Stimulated activated CD8-positive, alpha-beta memory T cell treated with anti-CD3 and anti-CD28 coated beads, Interleukin-7, amount 100 ng/mL, for 1 hour (primary cell): Measurements from ENCODE around the gene DAP.

ENCODE experiments used
- DNase-seq, 2 donors: peaks; one replicate each; pipeline ENCODE4 v3.0.0-alpha.2; 2020; ENCODE audit warnings: low read depth in 2 of 2

Gene DAP

DNA sequence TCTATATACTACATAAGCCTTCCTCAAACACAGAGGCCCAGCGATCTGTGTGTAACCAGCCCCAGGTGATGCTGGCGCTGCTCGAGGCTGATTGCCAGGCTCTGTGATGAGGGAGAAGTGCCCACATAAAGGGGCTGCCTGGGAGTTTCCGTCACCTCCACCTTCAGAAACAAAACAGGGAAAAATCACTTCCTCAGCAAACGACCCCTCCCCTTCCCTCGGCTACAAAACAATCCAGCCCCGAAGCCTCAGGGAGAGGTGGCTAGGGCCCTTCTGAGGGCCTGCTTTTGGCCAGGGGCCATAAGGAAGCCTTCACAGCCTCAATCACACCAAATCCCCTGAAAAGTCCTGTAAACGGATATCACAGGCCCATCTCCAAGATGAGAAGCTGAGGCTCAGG, 51.1 kb downstream of the DAP start:
- DNase-seq, result no peak

DNA sequence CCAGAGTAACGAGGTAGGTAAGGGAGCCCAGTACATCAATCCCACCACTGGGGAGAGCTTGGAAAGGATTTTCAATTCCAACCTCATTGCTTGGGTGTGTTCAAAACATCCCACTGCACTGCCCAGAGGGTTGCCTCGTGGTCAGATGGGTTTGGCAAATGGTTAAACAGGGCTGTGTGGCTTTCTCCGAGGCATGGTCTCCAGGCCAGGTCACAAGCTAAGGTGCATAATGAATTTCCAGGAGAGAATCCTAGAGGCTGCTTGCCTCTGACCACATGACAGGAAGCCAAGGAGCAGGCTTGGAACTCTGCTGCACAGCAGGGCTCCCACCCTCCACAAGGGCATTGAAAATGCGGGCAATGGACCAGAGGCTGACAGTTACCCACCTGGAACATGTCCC, 51.6 kb downstream of the DAP start:
- DNase-seq, result no peak

DNA sequence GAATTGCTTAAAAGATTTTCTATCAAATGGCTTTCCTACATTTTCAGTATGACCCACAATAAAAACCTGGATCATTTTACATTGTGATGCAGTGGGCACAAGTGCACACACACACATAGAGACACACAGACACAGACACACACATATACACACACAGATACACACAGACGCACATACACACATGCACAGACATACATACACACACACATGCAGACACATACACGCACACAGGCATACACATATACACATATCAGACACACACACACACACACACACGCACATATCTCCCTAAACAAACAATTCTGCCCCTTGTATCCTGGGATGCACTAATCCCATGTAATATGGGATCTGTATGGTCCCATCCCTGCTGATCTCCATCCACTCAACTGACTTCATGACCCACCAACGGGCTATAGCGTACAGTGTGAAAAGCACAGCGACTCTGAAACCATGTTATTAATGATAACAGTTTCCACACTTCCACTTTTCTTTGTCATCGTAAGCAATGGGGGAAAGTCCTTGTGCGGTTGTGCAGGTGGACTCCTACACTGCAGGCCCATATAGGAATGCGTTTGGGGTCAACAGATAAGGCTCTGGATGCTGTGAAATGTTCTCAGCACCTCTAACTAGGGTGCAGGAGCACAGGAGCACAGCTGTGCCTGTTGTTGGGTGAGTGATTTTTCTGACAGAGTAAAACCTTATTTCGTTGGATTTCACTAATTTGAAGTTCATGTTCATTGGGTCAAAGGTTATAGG, 52.7 kb downstream of the DAP start:
- DNase-seq, result no peak

DNA sequence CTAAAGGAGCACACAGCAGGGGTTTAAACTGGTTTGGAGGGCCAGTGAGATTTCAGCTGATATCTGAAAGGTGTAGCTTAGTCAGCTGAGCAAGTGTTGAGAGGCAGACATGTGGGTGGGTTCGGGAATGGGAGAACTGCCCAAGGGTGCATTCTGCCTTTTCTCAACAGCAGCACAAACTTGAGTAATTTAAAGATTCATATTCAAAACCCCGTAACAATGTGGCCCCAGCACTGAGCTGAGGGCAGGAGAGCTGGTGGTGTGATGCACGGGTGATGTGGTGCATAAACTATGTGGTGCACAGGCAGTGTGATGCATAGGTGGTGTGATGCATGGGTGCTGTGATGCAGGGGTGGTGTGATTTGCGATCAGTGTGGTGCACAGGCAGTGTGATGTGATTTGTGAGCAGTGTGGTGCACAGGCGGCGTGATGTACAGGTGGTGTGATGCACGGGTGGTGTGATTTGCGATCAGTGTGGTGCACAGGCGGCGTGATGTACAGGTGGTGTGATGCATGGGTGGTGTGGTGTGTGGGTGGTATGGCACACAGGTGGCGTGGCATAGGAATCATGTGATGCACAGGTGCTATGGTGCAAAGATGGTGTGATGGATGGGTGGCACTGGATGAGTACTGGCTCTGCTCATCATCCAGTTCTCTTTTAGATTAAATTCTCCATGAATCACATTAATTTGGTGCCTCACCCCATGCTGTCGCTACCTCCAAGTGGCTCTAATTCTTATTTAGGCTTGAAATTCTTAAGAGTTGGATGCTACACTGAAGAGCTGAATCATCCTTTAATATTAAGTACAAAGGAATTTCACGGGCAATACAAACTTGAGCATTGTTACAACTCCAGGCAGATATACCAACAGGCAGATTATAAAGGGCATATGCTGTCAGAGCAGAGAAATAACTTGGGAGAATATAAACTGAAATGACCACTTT, 53.6 kb downstream of the DAP start:
- DNase-seq, result no peak

DNA sequence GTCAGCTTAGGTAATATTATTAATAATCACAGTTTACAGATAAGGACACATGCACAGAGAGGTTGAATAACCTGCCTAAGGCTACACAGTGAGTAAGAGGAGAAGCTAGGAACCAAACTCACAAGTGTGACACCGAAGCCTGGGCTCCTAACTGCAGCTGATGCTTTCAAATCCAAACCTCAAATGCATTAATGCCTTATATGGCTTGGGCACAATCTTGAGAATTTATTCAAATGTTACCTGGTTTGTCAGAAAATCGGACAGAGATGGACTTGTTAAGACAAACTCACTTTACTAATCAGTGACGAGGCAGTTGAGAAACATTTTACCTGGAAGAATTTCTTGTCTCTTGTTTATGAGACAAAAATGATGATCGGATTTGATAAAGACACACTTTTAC, 54.7 kb downstream of the DAP start:
- DNase-seq, result no peak

DNA sequence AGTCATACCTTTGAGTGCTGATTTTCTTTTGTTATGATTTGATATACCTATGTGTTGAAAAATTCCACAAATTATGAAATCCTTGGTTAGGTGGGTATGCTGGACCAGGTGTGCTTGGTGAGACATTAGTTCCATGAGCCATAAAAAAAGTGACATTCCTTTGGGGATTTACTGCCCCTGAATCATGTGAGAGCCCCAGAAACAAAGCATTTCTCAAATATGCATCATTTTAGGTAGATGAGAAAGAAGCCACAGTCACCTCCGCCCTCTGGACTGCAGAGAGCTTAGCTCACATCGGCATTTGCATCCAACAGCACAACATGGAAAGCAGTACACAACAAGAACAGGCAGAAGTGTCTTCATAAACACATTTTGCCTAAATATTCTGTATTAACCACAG, 55.3 kb downstream of the DAP start:
- no peak for DNase-seq

DNA sequence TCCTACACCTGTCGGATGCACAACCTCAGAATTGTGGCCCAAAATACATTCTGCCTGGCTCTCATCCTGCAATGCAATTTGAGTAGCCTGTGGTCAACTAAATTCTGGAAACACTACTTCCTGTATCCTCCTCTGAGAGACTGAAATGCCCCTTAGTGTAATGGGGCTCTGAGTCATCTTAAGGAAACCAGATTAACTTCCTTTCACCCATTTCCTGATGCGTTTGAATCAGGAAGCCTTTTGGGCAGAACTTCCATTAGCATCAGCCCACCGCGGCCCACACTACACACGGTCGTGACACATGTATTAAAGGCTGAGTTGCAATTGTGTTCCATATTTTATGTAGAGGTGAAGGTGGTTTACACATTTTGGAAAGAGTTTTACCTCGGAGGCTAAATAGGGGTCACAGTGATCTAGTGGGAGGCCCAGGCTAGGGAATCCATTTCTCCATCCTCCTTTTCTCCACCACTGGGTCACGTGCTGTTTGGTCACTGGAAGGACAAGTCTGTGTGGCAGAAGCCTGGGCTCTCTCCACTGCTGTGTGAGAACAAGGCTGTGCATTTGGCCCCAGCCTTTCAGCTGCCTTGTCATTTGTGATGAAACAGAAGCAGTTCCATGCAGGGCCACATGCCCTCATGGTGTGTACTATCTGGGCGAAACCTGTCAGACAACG, 55.9 kb downstream of the DAP start:
- DNase-seq, result no peak

DNA sequence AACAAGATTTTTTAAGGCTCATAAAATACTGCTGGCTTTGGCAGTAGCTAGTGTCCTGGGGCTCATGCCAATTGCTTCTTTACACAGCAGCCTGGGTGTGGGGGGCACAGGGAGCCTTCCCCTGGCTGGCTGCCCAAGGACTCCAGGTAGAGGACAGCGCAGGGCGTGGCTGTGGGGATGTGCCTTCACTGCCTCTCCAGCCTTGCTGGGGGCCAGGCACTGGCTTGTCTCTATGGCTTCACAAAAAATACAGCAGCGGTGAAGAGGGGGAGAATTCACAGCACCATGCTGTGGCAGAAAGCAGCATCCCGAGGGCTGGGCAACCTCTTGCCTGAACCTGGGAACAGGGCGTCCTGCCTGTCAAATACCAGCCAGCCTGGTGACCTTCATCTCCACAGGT, 57.4 kb downstream of the DAP start:
- DNase-seq, result no peak

DNA sequence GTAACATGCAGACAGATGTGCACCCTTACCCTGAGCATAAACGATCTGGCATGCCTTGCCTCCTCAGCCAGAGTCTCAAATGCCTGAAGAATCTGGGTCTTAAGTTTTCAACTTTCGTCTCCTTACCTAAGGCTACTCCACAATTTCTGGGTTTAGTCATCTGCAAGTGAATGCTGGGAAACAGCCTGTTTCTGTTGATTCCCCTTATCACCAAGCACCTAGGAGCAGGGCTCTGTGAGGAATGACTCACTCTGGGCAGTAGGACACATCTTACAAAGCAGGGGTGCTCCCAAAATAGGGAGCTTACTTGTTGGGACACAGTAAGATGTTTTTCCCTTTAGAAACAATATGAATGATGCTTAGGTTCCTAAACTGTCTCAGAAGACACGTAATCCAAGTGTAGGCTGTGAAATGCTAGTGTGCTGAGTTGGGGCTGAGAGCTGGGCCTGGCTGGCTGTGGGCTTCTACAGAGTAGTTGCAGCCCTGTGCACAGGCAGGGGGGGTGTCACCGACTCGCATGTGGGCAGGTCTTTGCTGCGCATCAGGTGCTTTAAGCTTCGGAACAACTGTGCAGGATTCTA, 58.0 kb downstream of the DAP start:
- no peak for DNase-seq

DNA sequence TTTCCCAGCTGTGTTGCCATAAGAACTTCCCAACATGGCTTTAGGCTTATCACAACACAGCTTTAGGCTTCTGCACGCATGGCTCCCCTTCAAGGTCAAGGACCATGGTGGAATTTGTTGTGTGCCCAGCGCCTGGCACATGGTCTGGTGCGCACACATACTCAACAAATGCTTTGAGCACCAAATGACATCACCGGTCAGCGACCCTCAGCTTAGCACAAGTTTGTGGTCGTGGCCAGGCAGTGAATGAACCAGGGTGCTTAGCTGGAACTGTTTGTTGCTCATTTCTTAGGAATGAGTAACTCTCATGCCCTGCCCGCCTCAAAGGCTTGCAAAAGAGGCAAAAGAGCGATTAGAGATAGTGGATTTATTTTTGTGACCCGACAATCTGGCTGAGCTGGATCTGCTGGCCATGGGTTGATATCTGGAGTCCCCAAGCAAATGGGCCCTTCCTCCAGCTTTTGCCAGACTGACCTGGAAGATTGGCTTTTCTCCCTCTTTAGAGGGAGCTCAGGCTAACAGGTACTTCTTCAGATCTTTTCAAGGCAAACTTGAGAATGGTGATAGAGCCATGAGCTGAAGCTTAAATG, 58.9 kb downstream of the DAP start:
- DNase-seq, result no peak

DNA sequence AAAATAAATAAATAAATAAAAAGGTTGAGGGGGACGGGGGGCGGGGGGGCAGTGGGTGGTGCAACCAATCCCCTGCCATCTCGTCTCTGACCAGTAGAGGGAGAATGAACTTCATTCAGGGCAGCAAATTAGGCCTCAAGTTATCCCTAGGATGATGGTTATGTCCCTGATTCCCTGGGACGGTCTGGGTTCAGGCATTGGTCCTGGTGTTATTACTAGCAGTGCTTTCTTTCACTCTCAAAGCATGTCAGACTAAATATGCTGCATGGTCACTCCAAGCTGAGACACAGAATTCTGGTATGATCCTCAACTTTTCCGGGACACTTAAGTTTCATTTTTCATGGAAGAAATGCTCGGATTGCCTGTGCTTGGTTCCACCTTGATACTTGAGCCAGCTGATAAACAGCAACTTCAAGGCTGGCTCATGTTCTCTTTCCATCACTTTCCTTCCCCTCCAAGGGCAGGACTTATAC, 59.4 kb downstream of the DAP start:
- no peak for DNase-seq

DNA sequence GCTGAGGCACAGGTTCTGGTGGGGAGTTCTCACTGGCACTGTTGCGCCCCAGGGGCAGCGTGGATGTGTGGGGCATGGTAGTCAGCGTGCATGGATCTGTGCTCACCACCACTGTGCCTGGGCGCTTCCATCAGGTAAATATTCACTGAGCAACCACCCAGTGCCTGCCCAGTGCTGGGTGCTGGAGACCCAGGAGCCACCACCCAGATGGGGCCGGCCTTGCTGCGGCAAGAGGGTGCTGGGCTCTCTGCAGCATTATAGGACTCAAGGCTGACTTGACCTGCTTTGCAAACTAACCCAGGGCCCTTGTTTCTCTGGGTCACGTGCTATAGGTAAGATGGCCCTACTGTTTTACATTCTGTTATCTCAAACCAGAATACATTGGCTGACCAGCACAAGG, 60.5 kb downstream of the DAP start:
- no peak for DNase-seq

DNA sequence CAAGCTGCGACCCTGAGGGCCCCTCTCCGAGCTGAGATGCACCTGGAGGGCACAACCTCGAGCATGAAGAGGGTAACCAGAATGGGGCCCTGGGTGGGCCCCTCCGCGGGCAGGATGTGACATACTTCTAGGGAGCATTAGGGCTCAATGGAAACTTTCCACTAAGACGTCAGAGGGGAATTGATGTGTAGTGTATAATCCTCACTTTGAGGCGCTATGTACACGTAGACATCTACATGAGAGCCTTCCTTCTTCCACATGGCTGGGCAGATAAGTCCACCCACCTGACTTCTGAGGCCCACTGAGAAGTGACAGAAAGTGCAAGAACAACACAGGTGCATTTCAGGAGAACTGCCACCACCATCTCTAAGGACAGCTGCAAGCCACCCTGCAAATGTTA, 61.0 kb downstream of the DAP start:
- no peak for DNase-seq

DNA sequence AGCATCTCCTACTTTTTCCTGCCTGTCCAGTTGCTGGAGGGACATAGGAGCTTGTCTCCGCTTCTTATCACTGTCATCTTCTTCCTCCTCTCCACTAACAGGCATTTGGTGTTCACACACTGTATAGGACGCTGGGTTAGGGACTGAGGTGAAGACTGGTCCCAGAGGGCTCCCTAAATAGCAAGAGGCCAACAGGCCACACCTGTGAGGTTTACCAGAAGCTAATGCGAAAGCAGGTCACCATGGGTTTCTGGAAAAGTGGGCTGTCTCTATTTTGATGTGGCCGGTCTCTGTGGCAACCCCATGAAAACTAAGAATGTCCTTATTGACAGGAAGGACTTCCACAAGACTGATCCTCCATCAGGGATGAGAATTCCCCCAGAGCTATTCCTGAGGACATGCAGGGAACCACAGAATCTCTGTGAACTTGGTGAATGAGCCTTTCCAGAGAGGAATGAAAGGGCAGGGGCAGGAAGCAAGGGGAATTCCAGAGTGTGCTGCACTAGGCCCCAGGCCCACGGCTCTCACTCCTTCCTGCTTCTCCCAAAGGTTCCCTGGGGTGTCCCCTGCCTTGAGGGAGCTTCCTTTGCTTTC, 61.7 kb downstream of the DAP start:
- DNase-seq, result no peak

DNA sequence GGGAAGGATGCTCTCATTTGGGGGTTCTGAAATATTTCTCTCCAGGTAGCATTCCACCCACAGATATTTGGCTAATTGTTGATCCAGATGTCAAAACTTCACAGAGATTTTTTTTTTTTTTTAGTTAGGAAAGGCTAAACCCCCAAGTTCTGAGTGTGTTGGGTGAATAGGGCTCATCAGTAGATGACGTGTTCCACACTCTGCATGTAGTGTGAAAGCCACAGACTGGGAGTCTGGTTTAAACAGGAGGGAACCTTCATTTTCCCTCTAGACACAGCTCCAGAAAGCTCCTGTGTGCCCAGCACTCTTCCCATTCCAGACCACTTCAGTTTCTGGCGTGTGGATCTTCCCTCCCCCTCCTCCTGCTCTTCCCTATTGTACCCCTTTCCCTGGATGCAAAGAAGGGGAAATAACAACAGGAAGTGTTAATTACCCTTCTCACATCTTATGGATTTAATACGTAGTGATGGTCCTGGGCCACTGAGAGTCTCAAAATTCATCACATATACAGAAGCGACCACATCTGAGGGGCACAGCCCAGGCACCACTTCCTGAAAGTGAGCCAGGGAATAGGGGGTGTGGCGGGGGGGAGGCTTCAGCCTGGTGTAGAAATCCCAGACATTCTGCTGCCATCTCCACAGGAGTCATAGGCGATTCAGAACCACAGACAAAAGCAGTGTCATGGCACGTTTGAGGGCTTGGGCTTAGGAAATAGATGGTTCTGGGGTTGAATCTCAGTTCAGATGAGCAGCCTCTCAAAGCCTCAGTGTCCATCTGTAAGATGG, 65.1 kb downstream of the DAP start:
- no peak for DNase-seq

DNA sequence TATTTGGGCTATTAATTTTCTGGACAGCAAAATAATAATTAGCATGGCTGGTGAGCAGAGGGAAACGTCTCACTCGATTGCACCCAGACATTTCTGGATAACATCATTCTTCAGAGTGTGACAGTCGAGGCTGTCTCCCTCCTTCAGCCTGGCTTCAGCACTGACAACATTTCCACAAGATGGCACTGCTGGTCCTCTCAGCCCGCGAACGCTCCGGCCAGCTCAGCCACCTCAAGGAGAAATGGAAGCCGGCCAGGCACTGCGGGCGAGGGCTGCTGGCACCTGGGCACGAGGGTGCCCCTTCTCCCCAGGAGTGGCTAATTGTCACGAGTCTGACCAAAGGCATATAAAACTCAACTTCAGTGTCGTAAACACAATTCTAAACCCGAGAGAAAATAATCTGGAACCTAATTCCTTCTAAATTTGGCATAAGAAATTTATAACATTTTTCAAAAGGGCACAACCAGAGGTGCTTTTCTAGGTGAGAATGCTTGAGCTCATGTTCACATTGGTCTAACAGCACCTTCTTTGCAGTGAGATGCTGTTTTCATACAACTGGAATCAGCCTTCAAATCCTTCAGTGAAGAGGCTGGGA, 65.9 kb downstream of the DAP start:
- DNase-seq, result no peak

DNA sequence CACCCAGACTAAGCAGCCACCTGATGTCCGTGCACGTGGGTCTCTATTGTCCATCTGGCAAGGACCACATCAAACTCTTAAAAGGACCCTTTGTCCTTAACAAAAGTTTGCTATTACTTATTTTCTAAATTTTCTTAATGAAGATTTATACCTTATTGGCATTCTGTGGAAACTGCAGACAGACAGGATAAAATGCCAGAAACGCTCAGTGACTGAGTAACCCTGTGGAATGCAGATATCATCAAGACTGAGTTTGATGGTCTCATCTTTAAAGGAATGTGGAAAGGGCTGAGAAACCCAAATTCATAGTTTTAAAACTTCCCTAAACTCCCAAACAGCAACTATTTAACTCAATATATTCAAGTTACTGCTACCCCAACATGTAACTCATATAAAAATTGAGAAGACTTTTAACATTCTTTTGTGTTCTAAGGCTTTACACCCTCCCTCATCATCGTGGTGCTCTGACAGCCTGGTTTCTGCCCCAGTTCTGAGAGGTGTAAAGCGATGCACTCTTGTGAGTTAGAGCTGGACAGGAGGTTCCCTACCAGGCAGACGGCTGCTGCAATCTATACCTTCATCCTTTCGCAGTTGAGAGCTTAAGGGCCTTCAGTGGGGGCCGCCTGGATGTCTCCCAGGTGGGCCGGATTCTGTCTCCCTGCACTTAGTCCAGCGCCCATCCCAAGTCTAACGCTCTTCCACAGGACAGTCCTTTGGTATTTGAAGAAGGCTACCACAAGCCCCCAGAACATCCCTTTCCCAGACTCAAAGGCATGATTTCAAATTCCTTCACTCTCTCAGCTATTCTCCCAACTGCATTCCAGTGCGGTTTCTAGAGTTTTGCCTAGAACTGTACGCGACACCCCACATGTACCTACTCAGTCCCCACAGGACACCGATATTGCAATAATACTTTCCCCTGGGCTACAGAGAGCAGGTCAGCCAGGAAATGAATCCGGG, 68.9 kb downstream of the DAP start:
- no peak for DNase-seq

DNA sequence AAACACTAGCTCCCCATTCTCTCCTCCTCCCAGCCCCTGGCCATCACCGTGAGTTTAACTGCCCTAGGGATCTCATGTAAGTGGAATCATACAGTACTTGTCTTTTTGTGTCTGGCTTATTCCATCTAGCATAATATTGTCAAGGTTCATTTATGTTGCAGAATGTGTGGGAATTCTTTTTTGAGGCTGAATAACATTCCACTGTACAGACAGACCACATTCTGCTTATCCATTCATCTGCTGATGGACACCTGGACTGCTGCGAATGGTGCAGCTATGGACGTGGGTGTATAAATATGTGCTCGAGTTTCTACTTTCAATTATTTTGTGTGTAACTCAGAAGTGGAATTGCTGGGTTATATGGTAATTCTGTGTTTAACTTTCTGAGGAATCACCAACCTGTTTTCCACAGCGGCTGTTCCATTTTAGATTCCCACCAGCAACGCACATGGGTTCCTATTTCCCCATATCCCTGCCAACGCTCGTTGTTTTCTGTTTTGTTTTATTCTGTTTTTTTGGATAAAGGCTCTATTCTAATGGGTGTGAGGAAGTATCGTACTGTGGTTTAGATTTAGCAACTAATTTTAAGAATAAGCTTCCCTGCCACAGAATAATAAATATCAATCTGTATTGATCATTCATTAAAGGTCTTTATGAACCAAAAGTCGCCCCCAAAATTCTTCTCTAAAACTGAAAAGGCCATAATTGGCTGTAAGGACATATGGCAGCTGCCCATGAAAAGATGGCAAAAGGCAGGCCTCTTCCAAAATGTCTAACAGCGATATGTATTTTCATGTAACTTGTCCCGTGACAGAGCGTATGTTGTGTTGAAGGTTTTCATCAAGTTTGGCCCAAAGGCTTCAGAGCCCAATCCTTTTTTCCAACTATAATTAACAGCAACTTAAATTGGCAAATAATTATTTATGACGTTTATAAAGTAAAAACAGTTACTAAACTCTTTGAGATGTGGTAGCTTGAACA, 70.3 kb downstream of the DAP start:
- no peak for DNase-seq
